OCI-M1 (cell line): ENCODE data around the gene KHNYN.

Experiments
- DNase-seq: peaks from one replicate; lab custom pipeline; 2025; lab: John Stamatoyannopoulos, UW

KHNYN gene

DNA sequence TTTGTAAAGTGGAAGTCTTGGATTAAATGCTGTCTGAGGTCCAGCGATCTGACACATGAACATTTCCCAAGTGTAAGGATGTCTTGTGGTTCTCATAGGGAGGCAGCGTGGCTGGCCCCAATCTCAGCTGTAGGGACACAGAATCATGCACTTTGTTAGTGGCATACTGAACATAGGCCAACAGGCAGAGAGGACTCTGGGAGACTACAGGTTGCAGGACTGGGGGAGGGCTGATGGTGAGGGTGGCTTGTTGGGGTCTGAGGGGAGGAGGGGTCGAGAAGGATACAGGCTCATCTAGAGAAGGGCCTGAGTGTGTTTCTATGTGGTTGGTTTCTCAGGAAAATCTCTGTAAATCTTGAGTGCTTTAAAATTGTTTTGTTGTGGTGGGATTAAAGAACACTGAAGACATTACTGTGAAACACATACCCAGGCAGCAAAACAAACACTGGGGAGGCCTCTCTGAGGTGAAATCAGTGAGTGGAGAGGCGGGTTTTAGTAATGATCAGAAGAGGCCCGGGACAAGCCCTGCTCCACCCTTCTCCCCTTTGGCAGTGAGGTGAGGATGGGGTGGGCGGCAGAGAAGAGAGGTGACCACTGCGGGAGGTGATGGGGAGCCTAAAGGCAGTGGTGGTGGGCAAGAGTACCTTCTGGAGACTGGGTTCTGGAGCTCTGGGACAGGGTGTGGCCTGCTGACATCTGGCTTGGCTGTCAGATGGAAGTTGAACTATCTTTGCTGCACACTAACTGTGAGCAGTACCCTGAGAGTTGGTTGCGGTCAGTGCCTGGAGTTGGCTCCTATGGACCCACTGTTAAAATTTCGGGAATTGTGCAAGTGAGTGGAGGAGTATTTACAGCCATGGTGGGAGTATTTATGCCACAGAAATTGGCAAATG, 27.7 kb upstream of the KHNYN start:
- no peak for DNase-seq

GRCh38 chr14:24403294-24403998, 26.3 kb upstream of the KHNYN start:
- DNase-seq: no peak

DNA sequence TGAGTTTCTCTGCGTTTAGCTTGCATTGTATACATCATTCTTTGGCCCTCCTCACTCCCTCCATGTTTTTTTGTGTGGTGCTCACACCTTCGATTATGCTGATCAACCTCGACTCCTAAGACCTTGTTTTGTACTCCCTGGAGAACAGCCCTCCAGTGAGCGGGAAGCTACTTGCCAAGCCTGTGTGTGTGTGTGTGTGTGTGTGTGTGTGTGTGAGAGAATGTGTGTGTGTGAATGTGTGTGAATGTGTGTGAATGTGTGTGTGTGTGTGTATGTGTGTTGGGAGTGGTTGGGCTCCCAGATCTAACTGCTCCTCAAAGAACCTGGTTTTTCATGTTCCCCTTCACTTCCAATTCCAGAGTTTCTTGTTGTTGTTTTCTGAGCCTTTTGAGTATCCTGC, 24.9 kb upstream of the KHNYN start:
- no peak for DNase-seq

- no peak for DNase-seq
Observed at GRCh38 chr14:24406416-24406815, 23.3 kb upstream of the KHNYN start.

DNA sequence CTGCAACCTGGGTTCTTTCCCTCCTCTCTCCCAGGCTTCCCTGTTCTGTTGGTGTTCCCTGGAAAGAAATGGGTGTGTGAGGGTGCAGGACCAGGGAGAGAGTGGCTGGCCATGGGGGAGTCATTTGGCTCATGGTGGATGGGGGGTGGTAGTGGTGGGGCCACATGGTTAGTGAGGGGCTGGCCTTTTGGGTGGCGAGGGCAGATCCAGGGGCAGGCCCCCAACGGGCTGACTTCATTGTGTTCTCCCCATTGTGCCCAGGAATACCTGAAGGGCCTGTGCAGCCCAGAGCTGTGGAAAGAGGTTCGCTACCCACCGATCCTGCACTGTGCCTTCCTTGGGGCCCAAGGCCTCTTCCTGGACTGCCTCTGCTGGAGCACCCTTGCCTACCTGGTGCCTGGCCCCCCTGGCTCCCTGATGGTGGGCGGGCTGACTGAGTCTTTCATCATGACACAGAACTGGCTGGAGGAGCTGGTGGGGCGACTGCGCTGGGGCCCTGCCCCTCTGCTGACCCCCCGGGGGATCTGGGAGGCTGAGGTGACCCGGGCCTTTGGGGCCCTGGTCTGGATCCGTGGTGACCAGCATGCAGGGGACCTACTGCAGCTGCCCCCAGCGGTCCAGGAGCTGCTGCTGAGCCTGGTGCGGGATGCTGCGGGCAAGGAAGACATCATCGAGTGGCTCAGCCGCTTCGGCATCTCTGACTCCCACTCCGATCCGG, 22.0 kb upstream of the KHNYN start:
- no peak for DNase-seq

DNA sequence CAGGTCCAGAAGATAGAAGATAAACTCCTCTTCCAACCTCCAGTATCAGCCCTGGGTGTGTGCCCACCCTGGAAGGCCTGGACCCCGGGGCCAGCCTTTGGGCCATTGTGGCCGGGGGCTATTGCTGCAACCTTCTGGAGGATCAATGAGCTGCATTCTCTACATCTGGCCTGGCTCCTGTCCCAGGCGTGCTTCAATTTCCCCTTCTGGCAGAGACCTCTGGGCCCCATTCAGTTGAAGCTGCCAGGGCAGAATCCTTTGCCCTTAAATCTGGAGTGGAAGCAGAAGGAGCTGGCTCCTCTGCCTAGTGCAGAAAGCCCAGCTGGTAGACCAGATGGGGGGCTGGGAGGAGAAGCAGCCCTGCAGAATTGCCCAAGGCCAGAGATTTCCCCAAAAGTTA, 21.0 kb upstream of the KHNYN start:
- DNase-seq: no peak

GRCh38 chr14:24409192-24409591, 20.6 kb upstream of the KHNYN start:
- DNase-seq: no peak

GRCh38 chr14:24409956-24410355, 19.8 kb upstream of the KHNYN start:
- DNase-seq: no peak

- DNase-seq: peak; percentile 60
Observed at GRCh38 chr14:24411443-24412389, 18.0 kb upstream of the KHNYN start.

- DNase-seq: no peak
Observed at GRCh38 chr14:24414077-24414476, 15.7 kb upstream of the KHNYN start.

GRCh38 chr14:24414732-24415420, 14.9 kb upstream of the KHNYN start:
- DNase-seq: no peak

DNA sequence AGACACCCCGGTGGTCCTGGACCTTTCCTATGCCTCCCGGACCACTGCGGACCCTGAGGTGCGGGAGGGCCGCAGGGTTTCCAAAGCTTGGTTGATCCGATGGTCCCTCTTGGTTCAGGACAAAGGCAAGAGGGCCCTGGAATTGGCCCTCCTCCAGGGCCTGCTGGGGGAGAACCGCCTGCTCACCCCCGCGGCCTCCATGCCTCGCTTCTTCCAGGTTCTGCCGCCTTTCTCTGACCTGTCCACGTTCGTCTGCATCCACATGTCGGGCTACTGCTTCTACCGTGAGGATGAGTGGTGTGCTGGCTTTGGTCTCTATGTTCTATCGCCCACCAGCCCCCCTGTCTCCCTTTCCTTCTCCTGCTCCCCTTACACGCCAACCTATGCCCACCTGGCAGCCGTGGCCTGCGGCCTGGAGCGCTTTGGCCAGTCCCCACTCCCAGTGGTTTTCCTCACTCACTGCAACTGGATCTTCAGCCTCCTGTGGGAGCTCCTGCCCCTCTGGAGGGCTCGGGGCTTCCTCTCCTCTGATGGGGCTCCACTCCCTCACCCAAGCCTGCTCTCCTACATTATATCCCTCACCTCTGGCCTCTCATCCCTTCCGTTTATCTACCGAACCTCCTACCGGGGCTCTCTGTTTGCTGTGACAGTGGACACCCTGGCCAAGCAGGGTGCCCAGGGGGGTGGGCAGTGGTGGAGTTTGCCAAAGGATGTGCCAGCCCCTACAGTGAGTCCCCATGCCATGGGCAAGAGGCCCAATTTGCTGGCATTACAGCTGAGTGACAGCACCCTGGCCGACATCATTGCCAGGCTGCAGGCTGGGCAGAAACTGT, 14.1 kb upstream of the KHNYN start:
- DNase-seq: no peak

DNA sequence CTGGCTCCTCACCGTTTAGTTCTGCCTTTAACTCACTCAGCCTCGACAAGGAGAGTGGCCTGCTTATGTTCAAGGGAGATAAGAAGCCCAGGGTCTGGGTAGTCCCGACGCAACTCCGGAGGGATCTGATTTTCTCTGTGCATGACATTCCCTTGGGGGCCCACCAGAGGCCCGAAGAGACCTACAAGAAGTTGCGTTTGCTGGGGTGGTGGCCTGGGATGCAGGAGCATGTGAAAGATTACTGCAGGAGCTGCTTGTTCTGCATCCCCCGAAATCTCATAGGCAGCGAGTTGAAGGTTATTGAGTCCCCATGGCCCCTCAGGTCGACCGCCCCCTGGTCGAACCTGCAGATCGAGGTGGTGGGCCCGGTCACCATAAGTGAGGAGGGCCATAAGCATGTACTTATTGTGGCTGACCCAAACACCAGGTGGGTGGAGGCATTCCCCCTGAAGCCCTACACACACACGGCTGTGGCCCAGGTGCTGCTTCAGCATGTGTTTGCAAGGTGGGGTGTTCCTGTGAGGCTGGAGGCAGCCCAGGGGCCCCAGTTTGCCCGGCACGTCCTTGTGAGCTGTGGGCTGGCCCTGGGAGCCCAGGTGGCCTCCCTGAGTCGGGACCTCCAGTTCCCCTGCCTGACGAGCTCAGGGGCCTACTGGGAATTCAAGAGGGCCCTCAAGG, 13.4 kb upstream of the KHNYN start:
- DNase-seq: peak; percentile 64

GRCh38 chr14:24416932-24417619, 12.7 kb upstream of the KHNYN start:
- no peak for DNase-seq

DNA sequence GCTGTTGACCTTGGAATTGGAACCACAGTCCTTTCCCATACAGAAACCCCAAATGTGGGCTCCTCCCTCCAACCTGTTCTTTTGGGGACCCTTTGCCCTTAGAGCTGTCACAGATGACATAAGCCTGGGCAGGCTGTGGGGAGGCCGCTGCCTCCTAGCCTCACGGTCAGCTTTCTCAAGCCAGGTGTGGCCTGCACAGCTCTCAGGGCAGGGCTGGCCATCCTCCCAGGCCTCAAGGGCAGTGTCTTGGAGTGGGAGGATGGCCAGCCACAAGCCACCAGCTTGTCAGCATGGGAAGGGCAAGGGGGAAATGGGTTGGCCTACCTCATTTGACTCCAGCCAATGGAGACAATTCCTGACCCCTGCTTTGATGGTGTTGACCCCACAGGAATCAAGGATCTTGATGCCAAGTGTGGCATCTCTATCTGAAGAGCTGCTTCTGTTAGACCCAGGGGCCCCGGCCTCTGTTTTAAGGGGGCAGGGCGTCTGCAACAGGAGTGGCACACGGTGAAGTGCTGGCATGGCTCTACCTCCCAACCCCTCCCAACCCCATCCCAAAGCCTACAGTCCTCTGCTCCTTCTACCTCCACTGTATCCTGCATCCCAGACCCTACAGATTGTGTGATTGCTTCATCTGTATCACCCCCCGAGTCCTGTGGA, 11.8 kb upstream of the KHNYN start:
- no peak for DNase-seq

DNA sequence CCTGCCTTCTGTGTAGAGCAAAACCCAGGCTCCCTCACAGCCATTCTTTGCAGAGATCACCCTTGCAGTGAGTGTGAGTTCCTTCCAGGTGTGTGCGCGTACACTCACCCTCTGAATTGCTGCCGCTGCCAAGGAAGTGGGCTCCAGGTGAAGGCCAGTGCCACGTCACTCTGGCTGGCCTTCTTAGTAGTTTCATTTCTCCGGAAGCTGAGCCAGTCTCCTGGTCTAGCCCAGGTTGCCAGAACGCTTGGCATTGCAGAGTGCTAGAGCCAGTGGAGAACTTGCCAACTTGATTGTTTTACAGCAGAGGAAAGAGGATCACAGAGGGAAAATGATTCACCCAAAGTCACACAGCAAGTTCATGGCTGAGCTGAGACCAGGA, 11.3 kb upstream of the KHNYN start:
- DNase-seq: no peak

DNA sequence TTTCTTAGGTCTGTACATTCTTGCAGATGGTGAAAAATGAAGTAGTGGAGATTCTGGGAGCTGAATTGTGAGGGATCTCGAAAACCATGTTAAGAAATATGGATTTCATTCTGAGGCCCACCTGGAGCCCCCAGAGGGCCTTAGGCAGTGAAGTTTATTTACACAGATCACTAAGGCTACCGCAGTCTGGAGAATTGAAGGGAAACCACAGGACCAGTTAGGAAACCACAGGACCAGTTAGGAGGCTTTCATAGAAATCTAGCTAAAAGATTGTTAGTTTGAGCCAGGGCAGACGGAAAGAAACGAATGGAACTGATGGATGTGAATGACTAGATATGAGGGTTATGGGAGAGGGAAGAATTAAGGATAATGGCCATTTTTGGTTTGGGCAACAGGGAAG, 7.5 kb upstream of the KHNYN start:
- DNase-seq: peak; percentile 38
